Activated T-cell treated with anti-CD3 and anti-CD28 coated beads, Interleukin-2, amount 50 U/mL, for 1 hour (primary cell): ENCODE measurements around the gene ETS1.

Experiments
- DNase-seq: peaks from one replicate; pipeline ENCODE4 v3.0.0-alpha.2; 2020

The ETS1 gene

GRCh38 chr11:128616161-128616560 is 28.8 kb upstream of the ETS1 start:
- DNase-seq = no peak

- DNase-seq = no peak
Measured at GRCh38 chr11:128615612-128616011, 28.3 kb upstream of the ETS1 start.

DNA sequence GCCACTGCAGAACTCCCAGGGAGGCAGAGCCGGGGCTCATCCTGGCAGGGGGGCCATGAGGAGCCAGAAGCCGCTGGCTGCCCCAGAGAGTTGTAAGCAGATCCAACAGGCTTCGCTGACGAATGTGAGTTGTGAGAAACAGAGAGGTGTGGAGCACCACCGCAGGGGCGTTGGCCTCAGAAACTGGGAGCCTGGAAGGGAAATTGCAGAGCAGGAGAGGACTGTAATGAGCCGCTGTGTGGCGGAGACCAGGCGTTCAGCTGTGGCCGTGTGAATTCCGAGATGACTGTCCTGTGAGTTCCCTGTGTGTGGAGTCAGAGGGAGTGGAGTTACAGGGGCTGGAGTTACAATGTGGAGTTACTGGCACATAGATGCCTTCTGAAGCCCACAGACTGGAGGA is 27.7 kb upstream of the ETS1 start:
- no peak for DNase-seq

DNA sequence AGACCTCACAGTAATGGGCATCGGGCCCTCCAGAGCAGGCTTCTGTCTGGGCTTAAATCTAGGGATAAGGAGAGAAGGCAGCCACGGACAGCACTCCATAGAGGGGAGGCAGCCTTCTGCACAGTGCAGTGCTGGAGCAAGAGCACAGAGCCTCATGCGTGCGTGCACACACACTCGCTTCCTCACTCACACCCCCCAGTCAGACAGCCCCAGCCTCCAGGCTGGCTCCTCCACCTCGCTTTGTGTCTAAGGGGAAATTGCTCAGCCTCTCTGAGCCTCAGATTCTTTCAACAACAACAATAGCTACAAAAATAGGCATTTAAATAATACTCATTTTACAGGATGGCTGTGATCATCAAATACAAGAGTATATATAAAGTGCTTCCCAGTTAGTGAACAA is 26.7 kb upstream of the ETS1 start:
- DNase-seq = no peak

DNA sequence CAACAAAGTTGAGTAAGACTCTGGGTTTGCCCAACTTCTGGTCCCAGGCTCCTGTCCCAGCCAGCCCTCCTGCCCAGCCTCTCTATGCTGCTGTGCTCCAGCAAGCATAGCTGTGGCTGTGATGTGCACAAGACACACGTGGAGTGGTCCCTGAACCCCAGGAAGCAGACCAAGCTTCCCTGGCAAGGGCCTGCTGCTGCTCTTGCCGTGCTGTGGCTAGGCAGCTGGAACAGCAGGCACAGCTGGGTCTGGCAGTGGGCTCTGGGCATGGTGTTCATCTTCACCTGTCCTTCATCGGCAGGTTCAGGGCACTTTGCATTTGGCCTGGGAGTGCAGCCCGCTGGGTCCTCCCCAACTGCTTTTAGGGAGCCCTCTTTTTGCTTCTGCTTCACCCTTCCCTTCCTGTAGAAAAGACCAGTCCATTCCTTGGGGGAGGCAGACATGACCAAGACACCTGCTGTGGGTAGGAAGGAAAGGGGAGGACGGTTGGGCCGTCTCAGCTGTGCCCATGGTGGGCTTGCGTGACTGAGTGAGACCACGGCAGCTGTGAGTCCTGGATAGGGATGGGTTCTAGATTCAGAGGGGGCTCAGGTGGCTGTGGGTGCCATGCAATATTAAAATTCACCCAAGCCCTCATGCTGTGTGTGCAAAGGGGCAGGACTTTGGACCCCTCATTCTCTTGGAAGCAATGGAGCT is 26.1 kb upstream of the ETS1 start:
- no peak for DNase-seq

- DNase-seq = peak; percentile 68
Measured at GRCh38 chr11:128610721-128611617, 23.6 kb upstream of the ETS1 start.

DNA sequence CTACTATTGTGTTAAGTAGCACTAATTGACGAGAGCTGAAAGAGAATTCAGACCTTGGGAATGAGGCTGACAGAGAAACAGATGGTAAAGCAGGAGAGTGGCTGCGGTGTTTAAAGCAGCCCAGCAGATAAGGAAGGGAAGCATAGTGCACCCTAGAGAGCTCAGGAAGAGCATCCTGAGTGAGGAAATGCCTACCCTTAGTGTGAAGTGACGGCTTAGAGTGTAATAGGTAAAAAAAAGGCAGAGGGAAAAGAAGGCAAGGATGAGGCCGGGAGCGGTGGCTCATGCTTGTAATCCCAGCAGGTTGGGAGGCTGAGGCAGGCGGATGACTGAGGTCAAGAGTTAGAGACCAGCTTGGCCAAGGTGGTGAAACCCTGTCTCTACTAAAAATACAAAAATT is 22.4 kb upstream of the ETS1 start:
- DNase-seq = no peak

- DNase-seq = no peak
Measured at GRCh38 chr11:128608746-128609407, 21.5 kb upstream of the ETS1 start.

DNA sequence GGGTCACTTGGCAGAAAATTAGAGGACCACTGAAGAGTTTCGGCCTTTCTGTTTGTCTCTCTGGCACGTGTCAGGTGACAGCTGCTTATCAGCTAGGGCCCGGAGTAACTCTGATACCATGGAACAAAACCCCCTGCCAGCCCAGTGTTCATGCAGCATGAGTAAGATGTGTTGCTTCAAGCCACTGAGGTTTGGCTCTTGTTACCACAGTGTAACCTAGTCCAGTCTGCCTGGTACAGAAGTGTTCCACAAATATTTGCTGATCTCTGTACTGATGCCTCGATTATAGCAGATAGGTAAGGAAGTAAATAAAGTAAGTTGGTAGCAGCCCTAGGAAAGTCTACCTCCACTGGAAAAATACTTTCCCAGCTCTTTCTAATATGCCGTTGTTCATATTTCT is 20.5 kb upstream of the ETS1 start:
- DNase-seq = no peak

DNA sequence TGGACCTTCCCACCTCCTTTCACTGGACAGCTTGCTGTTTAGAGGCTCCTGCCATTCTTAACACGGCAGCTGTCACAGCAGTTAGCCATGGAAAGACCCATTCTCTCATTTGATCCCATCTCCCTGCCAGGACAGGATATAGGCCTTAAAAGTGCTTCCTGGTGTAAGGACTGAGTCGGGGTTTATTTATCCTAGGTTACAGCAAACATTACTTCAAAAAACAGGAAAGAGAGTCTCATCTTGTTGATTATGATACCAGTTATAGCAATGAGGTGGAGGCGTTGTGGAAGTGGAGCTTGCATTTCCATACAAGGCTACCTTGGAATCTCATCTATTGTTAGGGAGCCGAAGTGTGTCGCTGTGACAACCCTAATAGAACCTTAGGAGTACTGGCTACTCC is 17.4 kb upstream of the ETS1 start:
- DNase-seq = no peak

GRCh38 chr11:128603752-128604414 is 16.5 kb upstream of the ETS1 start:
- no peak for DNase-seq

DNA sequence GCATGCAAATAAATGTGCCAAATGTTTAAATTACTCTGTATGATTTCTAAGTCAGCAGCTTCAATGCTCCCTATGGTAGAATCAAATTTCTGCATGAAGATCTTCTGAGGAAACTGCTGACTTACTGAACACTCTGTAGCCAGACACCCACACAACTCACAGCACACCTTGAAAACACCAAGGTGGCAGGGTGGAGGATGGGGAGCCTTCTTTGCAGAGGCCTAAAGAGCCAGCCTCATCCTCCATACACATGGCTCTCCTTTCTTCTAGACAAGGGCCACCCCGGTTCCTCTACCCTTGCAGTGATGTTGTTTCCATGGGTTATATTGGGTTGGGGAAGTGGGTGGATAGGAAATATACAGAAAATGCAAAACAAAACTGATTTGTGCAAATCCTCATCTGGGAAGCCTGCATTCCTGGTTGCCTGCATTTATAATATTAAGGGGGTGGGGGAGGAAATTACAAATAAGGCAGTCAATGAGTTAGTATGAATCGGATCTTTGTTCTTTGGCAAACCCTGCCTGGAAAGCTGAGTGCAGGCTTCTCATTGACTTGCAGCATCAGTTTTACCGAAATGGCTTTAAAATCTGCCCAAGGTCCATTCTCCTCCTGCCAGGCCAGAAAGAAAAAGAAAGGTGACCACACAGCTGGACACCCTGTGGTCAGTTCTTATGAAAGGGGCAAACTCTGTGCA is 15.8 kb upstream of the ETS1 start:
- no peak for DNase-seq

DNA sequence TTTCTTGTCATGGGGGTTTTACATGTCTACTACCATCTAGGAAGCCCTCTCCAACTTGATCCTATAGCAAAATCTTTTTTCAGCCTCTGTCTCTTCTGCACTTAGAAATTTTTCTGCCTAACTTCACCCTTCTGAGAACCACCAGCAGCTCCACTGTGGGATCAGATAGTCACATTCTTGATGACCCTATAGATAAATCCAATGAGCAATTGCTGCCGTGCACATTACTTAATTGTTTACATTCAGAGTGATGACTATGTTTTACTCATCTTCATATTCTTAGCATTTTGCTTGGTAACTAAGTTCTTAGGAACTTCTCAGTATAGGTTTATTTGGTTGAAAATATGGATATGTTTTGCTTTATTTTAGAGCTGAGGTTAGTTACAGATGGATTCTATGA is 12.4 kb upstream of the ETS1 start:
- DNase-seq = no peak

GRCh38 chr11:128598506-128599150 is 11.3 kb upstream of the ETS1 start:
- DNase-seq = no peak

GRCh38 chr11:128598096-128598495 is 10.7 kb upstream of the ETS1 start:
- DNase-seq = no peak

DNA sequence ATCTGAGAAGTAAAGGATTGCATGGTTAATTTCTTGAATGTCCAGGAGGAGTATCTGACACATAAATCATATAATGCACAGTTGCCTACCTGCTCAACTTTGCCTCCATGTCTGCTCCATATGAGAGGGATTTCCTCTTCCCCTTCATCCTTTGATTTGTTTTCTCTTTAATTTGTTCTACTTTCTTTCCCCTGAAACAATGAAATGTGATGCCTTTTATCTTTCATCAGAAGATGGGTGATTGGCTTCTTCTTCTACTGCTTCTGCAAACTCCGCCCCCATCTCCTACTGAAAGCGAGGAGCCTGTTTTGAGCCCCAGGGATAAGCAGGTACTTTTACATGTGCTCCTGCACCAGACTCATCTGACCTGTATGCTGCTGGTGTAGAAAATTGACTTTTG is 9.9 kb upstream of the ETS1 start:
- no peak for DNase-seq

- DNase-seq = no peak
Measured at GRCh38 chr11:128596250-128596649, 8.9 kb upstream of the ETS1 start.

DNA sequence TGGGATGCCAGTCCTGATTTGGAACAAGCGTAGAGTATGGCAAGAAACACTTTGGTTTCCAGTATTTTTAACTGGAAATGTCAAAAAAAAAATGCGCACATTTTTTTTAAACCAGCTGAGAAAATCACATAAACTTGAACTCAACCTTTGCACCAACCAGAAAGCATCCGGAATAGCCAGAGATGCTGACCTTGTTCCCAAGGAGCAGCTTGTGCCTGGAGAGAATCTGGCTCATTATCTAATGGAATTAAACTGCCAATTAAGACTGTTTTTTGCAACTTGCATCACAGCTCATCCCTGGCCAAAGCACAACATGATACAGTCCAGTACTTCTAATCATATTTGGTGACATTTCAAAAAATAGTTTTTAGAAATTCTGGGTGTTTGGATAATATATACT is 8.4 kb upstream of the ETS1 start:
- no peak for DNase-seq

DNA sequence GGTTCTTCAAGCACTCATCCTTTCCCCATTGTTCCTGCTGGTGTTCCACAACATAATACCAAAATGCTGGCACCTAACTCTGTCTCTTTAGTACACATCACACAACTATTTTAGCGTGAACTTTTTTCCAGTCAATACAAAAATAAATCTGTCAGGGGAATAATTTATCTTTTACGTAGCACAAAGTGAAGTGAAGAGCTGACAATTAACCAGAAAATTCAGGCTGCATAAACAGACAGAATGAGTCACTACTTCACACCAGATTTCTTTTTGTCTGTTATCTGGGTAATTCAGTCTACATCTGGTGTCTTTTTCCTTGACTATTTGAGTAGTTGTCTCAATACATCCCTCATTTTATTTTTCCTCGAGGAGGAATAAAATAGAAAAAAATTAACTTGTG is 7.9 kb upstream of the ETS1 start:
- no peak for DNase-seq

DNA sequence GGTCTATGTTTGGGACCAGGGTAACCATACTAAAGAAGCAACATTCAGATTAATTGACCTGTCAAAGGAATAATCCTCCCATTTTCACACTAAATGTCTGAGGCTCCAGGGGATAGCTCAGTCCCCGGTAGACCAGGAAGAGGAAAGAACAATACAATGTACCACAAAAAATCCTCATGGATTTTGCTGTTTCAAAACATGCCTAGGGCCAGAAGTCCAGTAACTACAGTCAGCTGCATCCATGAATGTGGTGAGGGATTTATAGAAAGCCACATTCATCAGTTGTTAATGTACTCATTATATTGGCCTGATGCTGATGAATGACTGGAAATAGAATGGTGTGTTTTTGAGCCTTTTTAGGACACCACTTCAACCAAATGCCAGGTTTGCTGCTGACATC is 6.9 kb upstream of the ETS1 start:
- no peak for DNase-seq

- DNase-seq = no peak
Measured at GRCh38 chr11:128593281-128593680, 5.9 kb upstream of the ETS1 start.

DNA sequence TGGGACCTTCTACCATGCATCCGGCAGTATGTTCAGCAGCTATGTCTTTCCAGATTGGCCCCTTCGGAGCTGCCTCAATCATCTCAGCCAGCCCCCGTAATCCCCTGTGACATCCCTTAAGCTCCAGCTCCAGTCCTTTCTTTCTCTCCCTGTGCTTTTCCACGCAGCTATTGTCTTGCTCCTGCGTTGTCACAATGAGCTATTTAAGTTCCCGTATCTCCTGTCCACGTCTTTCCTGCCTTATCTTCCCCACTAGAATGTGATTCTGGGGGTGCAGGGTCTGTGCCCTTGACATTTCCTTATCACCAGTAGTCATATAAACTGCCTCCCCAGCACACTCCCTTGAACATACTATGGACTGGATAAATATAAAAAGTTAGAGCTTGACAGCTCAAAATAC is 5.1 kb upstream of the ETS1 start:
- no peak for DNase-seq
